Superior temporal gyrus (tissue), 1 donor: Measurements from ENCODE around the gene EMILIN1.

Experiments
- DNase-seq: peaks from one replicate; pipeline ENCODE4 v3.0.0-alpha.2; 2016; ENCODE audit errors: extremely low spot score

EMILIN1 gene

GRCh38 chr2:27078267-27079194 lies at the start of gene EMILIN1:
Gene EMILIN1, plus strand, starts transcription at chr2:27078615. Its CDS starts 451 bp downstream, at chr2:27079066.
- peak; percentile 36 for DNase-seq

- no peak for DNase-seq
Measured at GRCh38 chr2:27029051-27029450, 49.4 kb upstream of the EMILIN1 start.

GRCh38 chr2:27032495-27033252 lies 45.7 kb upstream of the EMILIN1 start, which contains the start of gene TMEM214:
Gene TMEM214, plus strand, starts transcription at chr2:27032965. Its CDS starts 51 bp downstream, at chr2:27033016.
- peak; percentile 85 for DNase-seq

GRCh38 chr2:27033253-27033852 lies 45.1 kb upstream of the EMILIN1 start:
- no peak for DNase-seq

- DNase-seq: no peak
Measured at GRCh38 chr2:27038012-27038411, 40.4 kb upstream of the EMILIN1 start.

GRCh38 chr2:27038631-27039339 lies 39.6 kb upstream of the EMILIN1 start:
- DNase-seq: no peak

GRCh38 chr2:27039426-27039825 lies 39.0 kb upstream of the EMILIN1 start:
- DNase-seq: no peak

- DNase-seq: no peak
Measured at GRCh38 chr2:27039871-27040270, 38.5 kb upstream of the EMILIN1 start.

- DNase-seq: no peak
Measured at GRCh38 chr2:27040282-27040681, 38.1 kb upstream of the EMILIN1 start.

- DNase-seq: peak; percentile 15
Measured at GRCh38 chr2:27041752-27042151, 36.7 kb upstream of the EMILIN1 start.

- no peak for DNase-seq
Measured at GRCh38 chr2:27042159-27042661, 36.2 kb upstream of the EMILIN1 start.

- DNase-seq: no peak
Measured at GRCh38 chr2:27042985-27043634, 35.3 kb upstream of the EMILIN1 start.

GRCh38 chr2:27049422-27050280 lies 28.8 kb upstream of the EMILIN1 start:
- DNase-seq: no peak

GRCh38 chr2:27050281-27050995 lies 28.0 kb upstream of the EMILIN1 start:
- DNase-seq: peak; percentile 99

- DNase-seq: peak; percentile 97
Measured at GRCh38 chr2:27050996-27051901, 27.2 kb upstream of the EMILIN1 start, which contains the start of gene AGBL5. Gene AGBL5, plus strand, starts transcription at chr2:27051668. Its CDS starts 1,291 bp downstream, at chr2:27052959.

- DNase-seq: peak; percentile 9
Measured at GRCh38 chr2:27051902-27052645, 26.3 kb upstream of the EMILIN1 start.

GRCh38 chr2:27053321-27053720 lies 25.1 kb upstream of the EMILIN1 start:
- no peak for DNase-seq
